ENCODE results near the gene SERPINB6.
"Not testable (repeated sequence)": the region's sequence is repeated elsewhere in the genome, so short reads cannot be mapped to it uniquely, and the experiment has no call there.

SERPINB6 gene

DNA sequence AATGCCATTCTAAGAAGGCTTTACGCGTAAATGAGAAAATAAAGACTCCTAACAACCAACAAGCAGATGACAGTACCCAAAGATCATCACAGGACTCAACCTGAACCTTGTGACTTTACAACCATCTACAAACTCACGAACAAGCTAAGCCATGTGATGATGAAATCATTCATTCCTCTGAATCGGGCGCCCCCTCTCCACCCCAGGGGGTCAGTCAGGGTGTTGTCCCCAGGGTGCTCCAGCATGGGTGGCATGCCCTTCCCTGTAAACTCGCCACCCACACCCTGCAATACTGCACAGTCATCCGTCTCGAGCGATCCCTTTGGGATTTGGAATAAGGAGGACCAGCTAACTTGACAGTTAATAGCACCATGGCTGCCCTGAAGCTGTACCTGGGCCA, 12.6 kb downstream of the SERPINB6 start:
- no peak for DNase-seq (ENCODE audit: low read depth)

DNA sequence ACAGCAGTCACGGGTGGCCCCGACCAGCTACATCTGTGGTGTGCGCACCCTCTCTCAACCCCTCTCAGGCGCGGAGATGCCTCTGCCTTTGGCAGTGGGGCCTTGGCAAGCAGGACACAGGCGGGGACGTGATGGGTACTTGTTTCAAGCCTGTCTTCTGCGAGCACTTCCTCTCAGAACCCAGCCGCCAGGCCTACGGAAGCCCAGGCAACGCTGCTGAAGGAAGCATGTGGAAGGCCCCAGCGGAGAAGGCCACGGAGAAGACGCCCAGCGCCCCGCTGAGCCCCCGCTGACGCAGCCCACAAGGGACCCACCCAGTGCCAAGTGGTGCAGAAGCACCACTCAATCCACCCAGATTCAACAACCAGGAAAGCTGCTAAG, 13.0 kb downstream of the SERPINB6 start:
- DNase-seq (ENCODE audit: low read depth) = no peak

DNA sequence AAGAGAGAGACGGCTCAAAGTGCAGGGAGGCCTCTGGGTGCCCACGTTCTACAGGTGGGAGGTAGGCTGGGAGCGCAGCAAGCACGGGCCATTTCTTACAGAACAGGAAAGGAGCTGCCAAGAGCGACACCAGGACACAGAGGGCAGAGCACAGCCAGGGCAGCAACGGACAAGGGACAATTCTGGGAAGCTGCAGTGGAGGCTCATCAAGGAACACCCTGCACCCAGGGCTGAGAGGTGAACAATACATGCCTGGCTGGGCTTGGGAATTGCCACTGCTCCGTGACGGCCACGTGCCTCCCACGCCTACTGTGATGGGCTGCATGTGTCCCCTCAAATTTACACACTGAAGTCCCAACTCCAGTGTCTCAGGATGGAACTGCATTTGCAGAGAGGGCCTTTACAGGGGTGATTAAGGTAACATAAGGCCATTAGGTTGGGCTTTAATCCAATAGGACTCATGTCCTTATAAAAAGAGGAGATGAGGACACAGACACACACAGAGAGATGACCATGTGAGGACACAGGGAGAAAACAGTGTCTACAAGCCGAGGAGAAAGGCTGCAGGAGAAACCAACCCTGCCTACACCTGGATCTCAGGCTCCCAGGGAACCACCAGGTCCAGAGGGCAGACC, 13.6 kb downstream of the SERPINB6 start:
- no peak for DNase-seq (ENCODE audit: low read depth)

DNA sequence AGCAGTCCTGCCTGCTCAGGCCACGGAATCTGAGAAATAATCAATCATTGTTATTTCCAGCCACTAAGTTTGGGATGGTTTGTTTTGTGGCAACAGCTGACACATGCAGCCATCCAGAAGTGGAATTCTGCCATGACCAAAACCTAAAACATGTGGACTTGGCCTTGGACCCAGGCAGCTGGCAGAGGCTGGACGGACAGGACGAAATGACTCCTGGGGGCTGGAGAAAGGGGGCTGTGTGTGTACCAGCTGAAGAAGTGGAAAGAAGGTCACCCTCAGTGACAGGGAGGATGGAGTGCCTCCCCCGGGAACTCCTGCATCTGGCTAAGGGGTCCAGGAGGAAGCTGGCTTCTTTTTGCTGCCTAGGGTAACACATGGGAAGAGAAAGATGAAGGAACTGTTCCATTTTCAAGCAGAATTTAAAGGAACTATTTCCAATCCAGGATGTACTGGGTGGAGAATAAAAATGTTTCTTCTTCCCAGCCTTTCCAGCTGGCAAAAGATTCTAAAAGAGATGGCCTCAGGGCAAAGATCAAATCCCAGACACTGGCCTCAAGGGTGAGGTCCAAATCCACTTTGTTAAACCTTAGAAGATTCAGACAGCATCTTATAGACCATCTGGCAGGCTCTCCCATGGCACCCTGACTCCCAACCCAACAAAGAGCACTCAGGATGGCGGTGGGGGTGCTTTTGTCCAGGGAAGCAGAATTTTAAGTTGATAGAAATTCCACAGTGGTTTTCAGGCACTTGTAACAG, 14.3 kb downstream of the SERPINB6 start:
- DNase-seq (ENCODE audit: low read depth) = no peak

DNA sequence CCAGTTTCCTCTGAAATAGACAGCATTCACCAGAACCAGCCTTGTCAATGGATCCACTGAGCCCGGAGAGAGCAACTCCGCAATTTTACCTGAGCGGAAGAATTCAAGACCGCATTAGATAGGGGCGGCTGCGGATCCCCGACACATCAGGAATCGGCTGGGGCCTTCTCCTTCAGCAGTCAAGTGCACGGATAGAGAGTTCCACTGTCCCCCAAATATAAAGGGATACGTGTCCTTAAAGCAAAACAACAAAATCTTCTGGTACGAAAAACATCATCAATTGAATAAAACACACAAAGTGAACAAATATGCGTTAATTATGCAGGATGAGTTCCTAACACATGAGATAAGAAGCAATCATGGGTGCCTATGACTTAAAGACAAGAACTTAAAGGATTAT, 18.3 kb downstream of the SERPINB6 start:
- DNase-seq (ENCODE audit: low read depth) = no peak

DNA sequence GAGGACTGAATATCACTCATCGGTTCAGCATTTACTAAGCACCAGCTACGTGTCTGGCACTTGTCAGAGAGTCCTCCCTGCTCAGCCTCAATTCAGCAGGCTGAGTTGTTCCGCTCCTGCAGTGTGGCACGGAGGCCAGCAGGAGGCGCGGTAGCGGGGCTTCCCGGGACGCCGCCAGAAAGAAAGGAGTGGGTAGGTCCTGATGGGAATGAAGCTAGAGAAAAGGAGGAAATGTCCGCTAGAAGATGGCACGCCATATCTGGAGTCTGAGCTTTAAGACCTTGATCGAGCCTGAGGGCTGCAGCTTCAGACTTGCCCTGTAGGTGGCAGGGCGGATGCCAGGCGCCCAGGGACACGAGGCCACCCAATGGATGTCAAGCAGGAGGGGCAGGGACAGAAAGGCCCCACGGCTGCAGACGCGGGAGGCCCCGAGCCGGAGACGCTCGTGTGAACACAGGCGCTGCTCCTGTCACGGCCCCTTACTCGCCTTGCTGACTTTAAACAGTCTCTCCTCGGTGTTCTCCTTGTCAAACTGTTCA, 18.7 kb downstream of the SERPINB6 start:
- peak; percentile 92 for DNase-seq (ENCODE audit: low read depth)

DNA sequence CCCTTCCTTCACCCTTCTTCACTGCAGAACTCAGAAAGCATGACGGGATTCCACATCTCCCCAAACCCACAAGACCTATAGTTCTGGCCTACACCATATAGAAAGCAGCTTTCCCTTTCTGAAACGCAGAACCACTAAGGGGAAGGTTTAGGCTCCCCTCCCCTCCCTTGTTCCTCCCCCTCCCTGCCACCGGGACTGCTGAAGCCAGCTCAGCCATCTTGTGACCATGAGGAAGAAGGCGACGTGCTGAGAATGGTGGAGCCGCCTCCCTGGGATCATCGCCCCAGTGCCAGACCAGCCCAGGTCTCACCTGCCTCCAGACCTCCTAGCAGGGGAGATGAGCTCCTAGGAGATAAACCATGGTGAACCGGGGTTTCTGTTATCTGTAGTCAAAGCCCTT, 19.6 kb downstream of the SERPINB6 start:
- no peak for DNase-seq (ENCODE audit: low read depth)

DNA sequence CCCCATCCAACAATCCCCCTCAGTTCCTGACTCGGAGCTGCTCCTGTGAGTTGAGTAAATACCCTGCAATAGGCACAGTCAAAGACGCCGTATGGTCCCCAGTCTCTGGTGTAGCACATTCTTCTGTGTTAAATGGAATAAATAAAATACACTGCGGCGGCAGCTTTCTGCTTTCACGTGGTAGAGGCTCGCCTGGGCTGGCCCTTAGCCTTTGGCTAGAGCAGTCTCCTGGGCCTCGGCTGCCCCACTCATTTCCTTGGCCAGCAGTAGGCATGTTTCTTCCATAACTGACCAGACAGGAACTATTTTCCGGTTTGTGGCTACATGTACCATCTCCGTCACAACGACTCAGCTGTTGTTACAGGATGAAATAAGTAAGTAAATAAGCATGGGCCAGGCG, 20.7 kb downstream of the SERPINB6 start:
- no peak for DNase-seq (ENCODE audit: low read depth)

DNA sequence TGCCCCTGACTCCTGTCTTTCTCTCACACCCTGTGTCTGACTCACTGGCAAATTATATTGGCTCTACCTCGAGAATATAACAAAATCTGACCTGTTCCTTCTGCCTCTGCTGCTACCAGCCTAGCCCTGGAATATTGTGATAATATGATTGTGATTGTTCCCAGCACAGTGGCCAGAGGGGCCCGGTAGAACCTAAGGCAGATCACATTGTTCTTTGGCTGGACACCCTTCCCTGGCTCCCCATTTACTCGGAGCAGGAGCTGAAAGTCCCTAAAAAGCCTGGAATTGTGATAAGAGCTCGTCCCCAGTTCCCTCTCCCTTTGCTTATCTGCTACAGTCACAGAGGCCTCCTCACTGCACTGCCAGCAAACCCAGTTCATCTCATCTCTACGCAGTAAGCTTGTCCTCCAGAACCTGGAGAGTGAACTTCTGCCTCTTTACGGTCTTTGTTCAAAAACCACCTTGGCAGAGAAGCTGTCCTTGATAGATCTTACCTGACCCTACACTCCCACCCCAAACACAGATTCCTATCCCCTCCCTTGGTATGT, 21.8 kb downstream of the SERPINB6 start:
- DNase-seq (ENCODE audit: low read depth) = no peak

DNA sequence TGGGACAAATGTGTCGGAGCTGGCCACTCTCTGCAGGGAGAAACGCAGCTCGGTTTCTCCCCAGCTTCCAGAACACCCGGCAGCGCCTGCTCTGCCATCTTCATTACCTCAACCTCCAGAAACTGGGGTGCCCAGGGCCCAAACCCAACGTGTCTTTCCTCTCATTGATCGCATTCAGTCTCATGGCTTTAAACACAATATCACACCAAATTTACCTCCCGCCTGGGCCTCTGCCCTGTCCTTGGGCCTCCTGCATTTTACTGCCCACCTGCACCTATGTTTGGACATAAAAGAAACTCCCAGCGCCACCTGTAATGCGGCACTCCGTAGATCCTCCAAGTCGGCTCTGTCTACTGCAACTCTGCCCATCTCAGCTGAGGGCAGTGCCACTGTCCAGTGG, 22.2 kb downstream of the SERPINB6 start:
- DNase-seq (ENCODE audit: low read depth) = no peak

DNA sequence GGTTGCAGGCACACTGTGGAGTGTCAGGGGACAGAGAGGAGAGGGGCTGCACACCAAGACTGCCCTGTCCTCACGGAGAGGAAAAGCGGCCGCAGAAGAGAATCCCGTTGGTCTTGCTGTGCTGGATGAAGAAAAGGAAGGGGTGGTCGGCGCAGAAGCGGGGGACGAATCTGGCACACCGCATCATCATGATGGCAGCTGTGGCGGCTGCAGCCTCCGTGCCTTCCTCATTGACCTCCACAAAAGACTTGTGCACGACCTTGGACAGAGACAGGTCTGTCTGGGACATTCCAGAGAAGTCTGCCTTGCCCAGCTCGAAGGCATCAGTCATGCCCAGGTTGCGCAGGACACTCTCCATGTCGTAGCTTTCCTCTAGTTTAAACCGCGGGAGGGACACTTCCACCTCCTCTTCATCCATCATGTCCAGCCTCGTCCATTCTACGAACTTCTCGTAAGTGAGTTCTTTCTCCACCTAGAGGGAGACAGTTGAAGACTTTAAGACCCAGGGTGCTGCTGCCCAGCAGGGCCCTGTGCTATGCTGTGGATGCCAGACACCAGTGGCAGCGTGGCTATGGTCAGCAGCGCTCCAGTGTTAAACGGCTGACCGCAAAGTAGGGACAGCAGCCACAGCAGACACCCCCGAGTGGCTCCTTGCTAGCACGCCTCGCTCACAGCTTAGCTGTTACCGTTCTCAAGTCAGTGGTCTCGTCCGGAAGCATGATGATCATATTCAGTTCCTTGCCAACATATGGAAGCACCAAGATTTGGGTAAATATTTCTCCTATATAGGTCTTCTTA, 22.9 kb downstream of the SERPINB6 start:
- DNase-seq (ENCODE audit: low read depth) = no peak

DNA sequence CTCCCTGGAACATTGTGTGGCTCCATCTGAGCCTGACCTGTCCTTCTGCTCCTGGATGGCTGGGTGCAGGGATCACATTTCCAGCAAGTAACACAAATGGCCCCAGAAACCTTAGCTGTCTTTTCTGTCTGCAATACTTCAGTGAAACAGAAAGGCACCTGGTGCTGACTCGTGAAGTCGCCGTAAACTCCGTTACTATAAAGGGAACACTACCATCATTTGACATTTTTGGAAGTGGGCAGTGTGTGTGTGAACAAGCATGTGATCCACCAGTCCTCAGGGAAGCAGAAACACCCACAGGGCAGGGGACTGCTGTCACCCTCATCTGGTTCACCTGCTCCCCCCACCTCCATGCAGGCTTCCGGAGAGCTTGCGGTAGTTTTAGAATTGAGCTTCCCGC, 23.9 kb downstream of the SERPINB6 start:
- DNase-seq (ENCODE audit: low read depth) = no peak

DNA sequence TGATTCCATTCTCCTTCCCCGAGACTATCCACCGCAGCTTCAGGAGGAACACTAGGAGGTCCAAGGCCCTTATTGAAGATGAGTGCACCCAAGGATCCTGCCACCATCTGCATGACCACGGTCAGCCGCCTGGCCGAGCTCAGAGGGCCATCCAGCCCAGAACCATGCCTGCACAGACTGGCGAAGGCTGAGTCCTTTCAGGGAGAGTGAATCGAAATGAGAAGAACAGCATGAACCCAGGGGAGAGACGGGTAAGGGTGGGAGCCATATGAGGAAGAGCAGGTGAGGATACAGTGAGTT, 26.3 kb downstream of the SERPINB6 start:
- no peak for DNase-seq (ENCODE audit: low read depth)

DNA sequence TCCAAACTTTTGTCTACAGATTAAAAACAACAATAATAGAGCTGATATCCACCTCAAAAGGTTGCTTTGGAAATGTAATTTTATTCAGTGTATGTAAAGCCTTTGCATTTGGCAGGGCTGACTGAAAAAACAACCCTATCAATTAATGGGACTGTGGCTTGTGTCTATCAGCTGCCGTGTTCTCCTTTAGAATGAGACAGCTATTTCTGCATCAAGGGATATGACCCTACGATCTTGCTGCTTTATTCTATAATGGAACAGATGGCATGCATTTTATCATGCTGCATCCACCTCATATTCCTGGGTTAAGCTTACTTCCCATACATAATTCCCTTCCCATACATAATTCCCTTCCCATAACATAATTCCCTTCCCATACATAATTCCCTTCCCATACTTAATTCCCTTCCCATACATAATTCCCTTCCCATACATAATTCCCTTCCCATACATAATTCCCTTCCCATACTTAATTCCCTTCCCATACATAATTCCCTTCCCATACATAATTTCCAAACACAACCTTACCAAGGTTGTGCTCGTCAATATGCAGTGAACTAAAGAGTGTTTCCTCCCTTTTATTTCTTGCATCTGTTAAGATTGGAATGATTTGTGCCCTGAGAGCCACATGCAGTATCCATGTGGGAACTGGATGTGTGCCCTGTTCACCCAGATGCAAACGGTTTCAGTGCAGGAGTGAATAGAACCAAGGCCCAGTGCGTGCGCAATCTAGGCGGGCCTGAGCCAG, 26.8 kb downstream of the SERPINB6 start:
- no peak for DNase-seq (ENCODE audit: low read depth)

DNA sequence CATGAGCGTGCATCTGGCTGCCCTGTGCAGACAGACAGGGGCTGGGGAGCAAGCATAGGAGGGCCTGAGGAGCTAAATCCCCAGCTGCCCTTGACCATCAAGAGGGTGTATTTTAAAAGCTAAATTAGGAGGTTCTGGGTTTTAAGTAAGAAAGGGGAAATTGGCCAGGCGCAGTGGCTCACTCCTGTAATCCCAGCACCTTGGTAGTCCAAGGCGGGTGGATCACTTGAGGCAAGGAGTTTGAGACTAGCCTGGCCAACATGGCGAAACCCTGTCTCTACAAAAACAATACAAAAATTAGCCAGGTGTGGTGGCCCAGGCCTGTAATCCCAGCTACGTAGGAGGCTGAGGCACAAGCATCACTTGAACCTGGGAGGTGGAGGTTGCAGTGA, 27.8 kb downstream of the SERPINB6 start:
- DNase-seq (ENCODE audit: low read depth) = no peak

DNA sequence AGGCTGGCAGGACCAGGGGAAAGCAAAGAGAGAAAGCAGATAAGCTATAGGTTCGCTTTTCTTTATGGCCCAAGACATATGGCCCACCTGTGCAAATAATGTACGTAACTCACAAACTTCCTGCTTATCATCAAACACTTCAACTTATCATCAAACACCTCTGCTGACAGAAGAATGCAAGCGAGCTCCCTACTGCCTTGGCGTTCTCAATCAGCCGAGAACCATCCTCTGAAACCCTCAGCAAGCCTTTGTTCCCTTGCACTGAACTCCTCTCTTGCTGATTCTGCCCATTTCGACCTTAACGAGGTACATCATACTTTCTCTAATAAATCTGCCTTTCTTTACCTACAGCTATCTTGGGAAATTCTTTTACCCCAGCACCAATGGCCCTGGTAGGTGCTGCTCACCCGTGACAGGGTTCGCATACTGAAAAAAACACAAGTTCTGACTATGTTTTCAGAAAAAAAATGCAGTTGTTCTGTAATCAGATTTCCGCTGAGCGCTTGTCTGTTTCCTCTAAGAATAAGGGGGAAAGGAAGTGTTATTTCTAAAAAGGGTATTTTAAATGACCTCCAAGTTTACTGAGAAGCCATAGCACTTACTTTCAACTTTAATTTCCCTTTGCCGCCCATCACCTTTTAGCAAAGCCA, 28.3 kb downstream of the SERPINB6 start:
- DNase-seq (ENCODE audit: low read depth) = no peak

DNA sequence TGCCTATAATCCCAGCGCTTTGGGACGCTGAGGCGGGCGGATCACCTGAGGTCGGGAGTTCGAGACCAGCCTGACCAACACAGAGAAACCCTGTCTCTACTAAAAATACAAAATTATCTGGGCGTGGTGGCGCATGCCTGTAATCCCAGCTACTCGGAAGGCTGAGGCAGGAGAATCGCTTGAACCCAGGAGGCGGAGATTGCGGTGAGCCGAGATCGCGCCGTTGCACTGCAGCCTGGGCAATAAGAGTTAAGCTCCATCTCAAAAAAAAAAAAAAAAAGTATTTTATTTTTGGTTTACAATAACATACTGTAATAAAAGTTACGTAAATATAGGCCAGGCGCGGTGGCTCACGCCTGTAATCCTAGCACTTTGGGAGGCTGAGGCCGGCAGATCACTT, 29.3 kb downstream of the SERPINB6 start:
- not testable (repeated sequence) for DNase-seq (ENCODE audit: low read depth)

DNA sequence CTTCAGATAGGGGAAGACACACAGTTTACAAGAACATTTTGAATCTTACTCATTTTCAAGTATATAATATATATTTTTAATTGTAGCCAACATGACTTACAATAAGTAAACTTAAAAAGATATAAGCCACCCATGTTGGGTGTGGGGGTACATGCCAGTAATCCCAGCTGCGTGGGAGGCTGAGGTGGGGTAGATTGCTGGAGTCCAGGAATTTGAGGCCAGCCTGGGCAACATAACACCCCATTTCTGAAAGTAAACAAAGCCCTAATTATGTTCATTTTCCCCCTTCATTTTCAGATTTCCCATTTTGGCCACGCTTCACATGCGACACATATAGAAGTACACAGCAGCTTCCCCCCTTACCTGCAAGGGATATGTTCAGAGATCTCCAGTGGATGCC, 30.5 kb downstream of the SERPINB6 start:
- DNase-seq (ENCODE audit: low read depth) = no peak

DNA sequence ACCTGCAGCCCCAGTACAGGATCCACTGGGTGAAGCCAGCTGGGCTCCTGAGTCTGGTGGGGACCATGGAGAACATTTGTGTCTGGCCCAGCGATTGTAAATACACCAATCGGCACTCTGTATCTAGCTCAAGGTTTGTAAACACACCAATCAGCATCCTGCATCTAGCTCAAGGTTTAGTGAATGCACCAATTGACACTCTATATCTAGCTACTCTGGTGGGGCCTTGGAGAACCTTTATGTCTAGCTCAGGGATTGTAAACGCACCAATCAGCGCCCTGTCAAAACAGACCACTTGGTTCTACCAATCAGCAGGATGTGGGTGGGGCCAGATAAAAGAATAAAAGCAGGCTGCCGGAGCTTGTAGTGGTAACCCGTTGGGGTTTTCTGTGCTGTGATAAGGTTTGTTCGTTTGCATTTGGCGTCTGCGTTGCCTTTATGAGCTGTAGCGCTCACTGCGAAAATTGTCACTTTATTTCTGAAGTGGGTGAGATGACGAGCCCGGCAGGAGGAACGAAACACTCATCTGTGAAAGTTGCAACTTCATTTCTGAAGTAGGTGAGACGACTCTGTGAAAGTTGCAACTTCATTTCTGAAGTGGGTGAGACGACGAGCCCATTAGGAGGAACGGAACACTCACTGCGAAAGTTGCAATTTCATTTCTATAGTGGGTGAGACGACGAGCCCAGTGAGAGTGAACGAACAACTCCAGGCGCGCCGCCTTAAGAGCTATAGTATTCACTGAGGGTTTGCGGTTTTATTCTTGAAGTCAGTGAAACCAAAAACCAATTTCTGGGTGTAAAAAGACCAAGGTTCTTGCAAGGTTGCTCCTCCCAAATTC, 31.1 kb downstream of the SERPINB6 start:
- DNase-seq (ENCODE audit: low read depth) = no peak

DNA sequence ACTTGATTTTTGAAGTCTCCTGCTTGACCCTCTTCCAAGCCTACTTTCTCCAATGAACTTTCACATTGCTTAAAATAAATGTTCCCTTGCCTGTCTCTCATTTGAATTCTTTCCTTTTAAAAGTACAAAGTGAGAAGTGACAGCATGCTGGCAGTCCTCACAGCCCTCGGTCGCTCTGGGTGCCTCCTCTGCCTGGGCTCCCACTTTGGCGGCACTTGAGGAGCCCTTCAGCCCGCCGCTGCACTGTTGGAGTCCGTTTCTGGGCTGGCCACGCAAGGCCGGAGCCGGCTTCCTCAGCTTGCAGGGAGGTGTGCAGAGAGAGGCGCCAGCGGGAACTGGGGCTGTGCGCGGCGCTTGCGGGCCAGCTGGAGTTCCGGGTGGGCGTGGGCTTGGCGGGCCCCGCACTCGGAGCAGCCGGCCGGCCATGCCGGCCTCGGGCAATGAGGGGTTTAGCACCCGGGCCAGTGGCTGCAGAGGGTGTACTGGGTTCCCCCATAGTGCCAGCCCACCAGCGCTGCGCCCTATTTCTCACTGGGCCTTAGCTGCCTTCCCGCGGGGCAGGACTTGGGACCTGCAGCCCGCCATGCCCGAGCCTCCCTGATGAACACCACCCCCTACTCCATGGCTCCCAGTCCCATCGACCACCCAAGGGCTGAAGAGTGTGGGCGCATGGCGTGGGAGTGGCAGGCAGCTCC, 31.9 kb downstream of the SERPINB6 start:
- no peak for DNase-seq (ENCODE audit: low read depth)
